Neutrophil (primary cell): ENCODE data around the gene SDF4.
"Not testable (repeated sequence)": the region's sequence is repeated elsewhere in the genome, so short reads cannot be mapped to it uniquely, and the experiment has no call there.

Experiments used
- H3K27ac ChIP-seq: fragments of 200-600 bp; sonication (generic); 2 replicates; pipeline ENCODE4 v1.5.1; 2016; ENCODE audit warnings: mild to moderate bottlenecking, moderate library complexity
- H3K27me3 ChIP-seq: fragments of 200-600 bp; sonication (generic); 2 replicates; pipeline ENCODE4 v1.6.0; 2016; ENCODE audit warnings: mild to moderate bottlenecking
- H3K36me3 ChIP-seq: fragments of 200-600 bp; sonication (generic); 2 replicates; pipeline ENCODE4 v1.5.1; 2017
- H3K4me1 ChIP-seq, 2 experiments: fragments of 200-600 bp in 1 of 2; sonication (generic) in 1 of 2; 1 replicate in 1 of 2; 2 replicates in 1 of 2; pipeline versions ENCODE4 v1.5.1 to v1.6.1; 2013 to 2016; ENCODE audit warnings: low read depth in 1 of 2, low read length in 1 of 2, mild to moderate bottlenecking in 1 of 2, moderate library complexity in 1 of 2; ENCODE audit not compliant: control insufficient read depth in 1 of 2, insufficient read depth in 1 of 2
- H3K4me3 ChIP-seq, 2 experiments: fragments of 200-600 bp in 1 of 2; sonication (generic) in 1 of 2; 1 replicate in 1 of 2; 2 replicates in 1 of 2; pipeline ENCODE4 v1.5.1; 2013 to 2016; ENCODE audit warnings: low read depth in 1 of 2, low read length in 1 of 2, mild to moderate bottlenecking in 1 of 2, moderate library complexity in 1 of 2
- H3K9me3 ChIP-seq: fragments of 200-600 bp; sonication (generic); 2 replicates; pipeline ENCODE4 v1.5.1; 2016
- TF ChIP-seq, protein P1 (sequence below): fragments of 200-600 bp; sonication (generic); IDR thresholded peaks from 2 replicates; pipeline ENCODE4 v1.5.1; 2016; ENCODE audit warnings: antibody characterized with exemption

SDF4 gene

DNA sequence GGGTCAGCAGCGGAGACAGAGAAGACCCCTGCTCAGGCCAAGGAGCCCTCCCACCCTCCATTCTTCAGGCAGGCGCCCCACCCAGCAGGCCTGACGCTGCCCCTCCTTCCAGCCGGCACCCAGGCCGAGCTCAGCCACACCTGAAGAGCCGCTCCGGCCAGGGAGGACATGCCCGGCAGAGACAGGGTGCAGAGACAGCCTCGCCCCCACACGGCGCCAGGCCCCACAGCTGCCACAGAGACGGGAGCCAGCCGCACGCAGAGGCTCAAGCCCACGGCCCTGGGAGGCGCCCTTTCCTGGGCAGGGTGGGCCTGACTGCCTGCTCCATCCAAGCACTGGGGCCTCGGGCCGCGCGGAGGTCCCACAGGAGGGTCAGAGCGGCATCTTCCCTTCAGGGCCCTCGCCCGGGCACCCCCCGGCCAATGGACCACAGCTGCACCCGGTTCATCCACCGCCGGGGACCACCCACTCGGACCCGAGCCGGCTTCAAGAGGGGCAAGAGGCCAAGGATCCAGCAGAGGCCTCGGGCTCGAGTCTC lies 52.9 kb downstream of the SDF4 start:
- H3K4me1 ChIP-seq: no peaks in the 10 kb centered on the region
- H3K27me3 ChIP-seq: peaks cover 61% of the 10 kb centered on the region
- no peaks in the 10 kb centered on the region for H3K36me3 ChIP-seq

DNA sequence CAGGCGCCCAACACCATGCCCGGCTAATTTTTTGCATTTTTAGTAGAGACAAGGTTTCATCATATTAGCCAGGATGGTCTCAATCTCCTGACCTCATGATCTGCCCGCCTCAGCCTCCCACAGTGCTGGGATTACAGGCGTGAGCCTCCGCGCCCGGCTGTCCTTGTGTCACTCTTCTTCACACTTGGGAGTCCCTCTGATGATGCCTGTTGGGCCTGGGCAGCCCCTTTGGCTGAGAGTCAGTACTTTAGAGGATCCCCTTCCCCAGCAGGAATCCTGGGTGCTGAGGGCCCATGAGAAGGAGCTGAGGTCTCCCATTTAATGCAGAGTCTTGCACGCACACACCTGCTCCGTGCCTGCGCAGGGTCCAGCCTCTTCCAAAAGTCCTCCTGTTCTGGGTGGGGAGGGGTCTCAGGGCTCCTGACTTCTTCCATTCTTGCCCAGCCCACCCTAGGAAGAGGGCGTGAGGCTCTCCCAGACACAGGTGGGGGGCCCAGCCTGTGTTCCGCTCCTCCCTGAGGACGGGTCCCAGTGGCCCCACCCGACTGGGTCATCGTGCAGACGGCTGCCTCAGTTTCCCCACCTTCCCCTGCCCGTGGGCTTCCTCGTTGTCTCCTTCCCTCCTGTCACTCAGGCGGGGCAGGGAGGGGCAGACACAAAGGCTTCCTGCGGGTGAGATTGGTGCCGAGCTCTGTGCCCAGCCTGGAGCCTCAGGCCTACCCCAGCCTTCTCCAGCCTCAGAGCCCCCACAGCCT lies 54.2 kb downstream of the SDF4 start:
- Histone ChIP-seq H3K9me3 (no peaks in the 10 kb centered on the region), H3K27me3 (peaks cover 62% of the 10 kb centered on the region), H3K4me3 (no peak overlapping the region), H3K36me3 (no peaks in the 10 kb centered on the region), H3K27ac (no peak overlapping the region), H3K4me1 (no peaks in the 10 kb centered on the region)
- TF ChIP-seq, protein P1, sequence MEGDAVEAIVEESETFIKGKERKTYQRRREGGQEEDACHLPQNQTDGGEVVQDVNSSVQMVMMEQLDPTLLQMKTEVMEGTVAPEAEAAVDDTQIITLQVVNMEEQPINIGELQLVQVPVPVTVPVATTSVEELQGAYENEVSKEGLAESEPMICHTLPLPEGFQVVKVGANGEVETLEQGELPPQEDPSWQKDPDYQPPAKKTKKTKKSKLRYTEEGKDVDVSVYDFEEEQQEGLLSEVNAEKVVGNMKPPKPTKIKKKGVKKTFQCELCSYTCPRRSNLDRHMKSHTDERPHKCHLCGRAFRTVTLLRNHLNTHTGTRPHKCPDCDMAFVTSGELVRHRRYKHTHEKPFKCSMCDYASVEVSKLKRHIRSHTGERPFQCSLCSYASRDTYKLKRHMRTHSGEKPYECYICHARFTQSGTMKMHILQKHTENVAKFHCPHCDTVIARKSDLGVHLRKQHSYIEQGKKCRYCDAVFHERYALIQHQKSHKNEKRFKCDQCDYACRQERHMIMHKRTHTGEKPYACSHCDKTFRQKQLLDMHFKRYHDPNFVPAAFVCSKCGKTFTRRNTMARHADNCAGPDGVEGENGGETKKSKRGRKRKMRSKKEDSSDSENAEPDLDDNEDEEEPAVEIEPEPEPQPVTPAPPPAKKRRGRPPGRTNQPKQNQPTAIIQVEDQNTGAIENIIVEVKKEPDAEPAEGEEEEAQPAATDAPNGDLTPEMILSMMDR: no peak

More for the DNA sequence above, 52.9 kb downstream of the SDF4 start:
- no peaks in the 10 kb centered on the region for H3K9me3 ChIP-seq
- H3K4me3 ChIP-seq: no peak overlapping the region
- TF ChIP-seq, protein P1: no peak
- no peak overlapping the region for H3K27ac ChIP-seq

- no peaks in the 10 kb centered on the region for H3K4me1 ChIP-seq
- H3K9me3 ChIP-seq: no peaks in the 10 kb centered on the region
- H3K4me3 ChIP-seq: no peak overlapping the region
- no peaks in the 10 kb centered on the region for H3K36me3 ChIP-seq
- TF ChIP-seq, protein P1: no peak
- H3K27ac ChIP-seq: no peak overlapping the region
- peaks cover 61% of the 10 kb centered on the region for H3K27me3 ChIP-seq
Observed at GRCh38 chr1:1176931-1177330, 54.9 kb downstream of the SDF4 start.

DNA sequence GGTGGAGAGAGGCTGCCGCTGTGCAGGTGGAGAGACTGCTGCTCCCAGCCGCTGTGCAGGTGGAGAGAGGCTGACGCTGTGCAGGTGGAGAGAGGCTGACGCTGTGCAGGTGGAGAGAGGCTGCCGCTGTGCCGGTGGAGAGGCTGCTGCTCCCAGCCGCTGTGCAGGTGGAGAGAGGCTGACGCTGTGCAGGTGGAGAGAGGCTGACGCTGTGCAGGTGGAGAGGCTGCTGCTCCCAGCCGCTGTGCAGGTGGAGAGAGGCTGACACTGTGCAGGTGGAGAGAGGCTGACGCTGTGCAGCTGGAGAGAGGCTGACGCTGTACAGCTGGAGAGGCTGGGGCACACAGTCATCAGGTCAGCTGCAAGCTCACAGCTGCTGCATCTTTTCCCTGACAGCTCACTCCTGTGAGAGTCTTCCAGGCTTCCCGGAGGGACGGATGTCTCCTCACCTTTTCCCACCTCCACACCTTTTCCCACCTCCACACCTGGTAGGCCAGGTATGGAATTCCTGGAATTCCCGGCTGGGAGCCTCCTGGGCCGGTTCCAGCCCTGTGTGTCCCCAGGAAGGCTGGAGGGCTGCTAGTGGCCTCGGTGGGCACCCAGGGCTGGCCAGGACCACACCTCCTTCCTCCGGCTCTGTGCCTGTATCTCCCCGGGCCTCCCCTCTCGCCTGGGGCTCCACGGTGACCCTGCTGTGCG lies 55.6 kb downstream of the SDF4 start:
- H3K9me3 ChIP-seq, H3K4me1 ChIP-seq: not testable (repeated sequence)
- peaks cover 61% of the 10 kb centered on the region for H3K27me3 ChIP-seq

DNA sequence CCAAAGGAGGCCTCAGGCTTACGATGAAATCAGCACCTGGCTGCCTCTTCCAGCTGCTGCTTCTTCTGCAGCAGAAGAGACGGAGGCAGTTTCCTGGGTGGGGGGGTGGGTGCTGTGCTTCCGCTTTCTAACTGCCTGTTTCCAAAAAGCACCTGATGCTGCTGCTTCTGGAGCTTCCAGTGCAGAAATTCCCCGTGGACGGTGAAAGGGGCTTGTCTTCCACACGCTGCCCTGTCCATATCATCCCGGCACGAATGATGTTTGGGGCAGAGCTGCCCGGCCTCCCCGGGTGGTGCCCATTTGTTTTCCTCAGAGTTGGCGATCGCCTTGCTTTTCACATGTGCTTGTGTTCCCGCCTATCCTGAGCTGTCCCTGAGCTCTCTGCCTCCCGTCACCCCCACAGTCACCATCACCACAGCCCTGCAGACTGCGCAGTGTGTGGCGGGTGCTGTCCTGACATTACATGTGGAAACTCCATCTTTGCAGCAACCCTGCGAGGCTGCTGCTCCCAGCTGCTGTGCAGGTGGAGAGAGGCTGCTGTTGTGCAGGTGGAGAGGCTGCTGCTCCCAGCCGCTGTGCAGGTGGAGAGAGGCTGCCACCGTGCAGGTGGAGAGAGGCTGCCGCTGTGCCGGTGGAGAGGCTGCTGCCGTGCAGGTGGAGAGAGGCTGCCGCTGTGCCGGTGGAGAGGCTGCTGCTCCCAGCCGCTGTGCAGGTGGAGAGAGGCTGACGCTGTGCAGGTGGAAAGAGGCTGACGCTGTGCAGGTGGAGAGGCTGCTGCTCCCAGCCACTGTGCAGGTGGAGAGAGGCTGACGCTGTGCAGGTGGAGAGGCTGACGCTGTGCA lies 56.4 kb downstream of the SDF4 start:
- no peaks in the 10 kb centered on the region for H3K9me3 ChIP-seq
- H3K4me1 ChIP-seq: no peaks in the 10 kb centered on the region
- TF ChIP-seq, protein P1: no peak
- no peaks in the 10 kb centered on the region for H3K36me3 ChIP-seq
- H3K27me3 ChIP-seq: peaks cover 66% of the 10 kb centered on the region
- no peak overlapping the region for H3K4me3 ChIP-seq
- no peak overlapping the region for H3K27ac ChIP-seq

More for the DNA sequence above, 55.6 kb downstream of the SDF4 start:
- not testable (repeated sequence) for H3K36me3 ChIP-seq, H3K4me3 ChIP-seq, H3K27ac ChIP-seq
